ENCODE measurements around the gene ASCL5.

Gene ASCL5

GRCh38 chr1:201153474-201154388 is 26.7 kb upstream of the ASCL5 start:
- DNase-seq = no peak

GRCh38 chr1:201149400-201149799 is 22.4 kb upstream of the ASCL5 start:
- DNase-seq = no peak

- no peak for DNase-seq
These were observed 20.5 kb upstream of the ASCL5 start for GRCh38 chr1:201147396-201148015.

- DNase-seq = no peak
These were observed 19.8 kb upstream of the ASCL5 start for GRCh38 chr1:201146626-201147390.

GRCh38 chr1:201145816-201146215 is 18.8 kb upstream of the ASCL5 start:
- DNase-seq = no peak

GRCh38 chr1:201145132-201145531 is 18.1 kb upstream of the ASCL5 start:
- DNase-seq = no peak

- no peak for DNase-seq
These were observed 17.7 kb upstream of the ASCL5 start for GRCh38 chr1:201144701-201145100.

- no peak for DNase-seq
These were observed 17.0 kb upstream of the ASCL5 start for GRCh38 chr1:201143726-201144635.

- DNase-seq = no peak
These were observed 16.1 kb upstream of the ASCL5 start for GRCh38 chr1:201142849-201143725.

- DNase-seq = no peak
These were observed 15.2 kb upstream of the ASCL5 start for GRCh38 chr1:201142011-201142848.

- DNase-seq = no peak
These were observed 14.4 kb upstream of the ASCL5 start for GRCh38 chr1:201141418-201141817.

GRCh38 chr1:201140941-201141260 is 13.9 kb upstream of the ASCL5 start:
- no peak for DNase-seq

- DNase-seq = no peak
These were observed 13.4 kb upstream of the ASCL5 start for GRCh38 chr1:201140235-201140940.

GRCh38 chr1:201139756-201140155 is 12.8 kb upstream of the ASCL5 start:
- no peak for DNase-seq

- no peak for DNase-seq
These were observed 12.3 kb upstream of the ASCL5 start for GRCh38 chr1:201139306-201139705.

GRCh38 chr1:201138311-201138840 is 11.4 kb upstream of the ASCL5 start:
- no peak for DNase-seq

GRCh38 chr1:201137579-201138310 is 10.8 kb upstream of the ASCL5 start:
- no peak for DNase-seq

GRCh38 chr1:201137024-201137392 is 10.0 kb upstream of the ASCL5 start:
- no peak for DNase-seq
